Liver (tissue), 9 donors: ENCODE measurements around the gene SLC26A9. TPM values are rescaled to one million over a fixed set of nuclear protein-coding genes. Genes with fewer than 3 reads are reported as not detected.

Experiments used
- DNase-seq: peaks from one replicate; pipeline ENCODE4 v3.0.0-alpha.2; 2017; ENCODE audit warnings: low spot score
- H3K27ac ChIP-seq, 2 donors: one replicate each; pipeline ENCODE4 v1.7.0; 2013; ENCODE audit warnings: inconsistent platforms in 2 of 2, low read length in 2 of 2, control low read depth in 1 of 2, low read depth in 1 of 2, mild to moderate bottlenecking in 1 of 2
- H3K27me3 ChIP-seq, 4 donors: one replicate each; pipeline versions ENCODE4 v1.6.1 to v1.7.0; 2013; ENCODE audit warnings: low read length in 3 of 4, inconsistent platforms in 1 of 4, mild to moderate bottlenecking in 1 of 4, moderate library complexity in 1 of 4; ENCODE audit not compliant: control insufficient read depth in 4 of 4, insufficient read depth in 4 of 4
- H3K36me3 ChIP-seq, 4 donors: one replicate each; pipeline versions ENCODE4 v1.6.1 to v1.7.0; 2013; ENCODE audit warnings: low read length in 3 of 4, mild to moderate bottlenecking in 3 of 4, low read depth in 1 of 4, moderate library complexity in 1 of 4; ENCODE audit not compliant: control insufficient read depth in 4 of 4, insufficient read depth in 3 of 4
- H3K4me1 ChIP-seq, 4 donors: one replicate each; pipeline versions ENCODE4 v1.6.1 to v1.7.0; 2013; ENCODE audit warnings: low read length in 3 of 4, mild to moderate bottlenecking in 3 of 4, moderate library complexity in 1 of 4; ENCODE audit not compliant: control insufficient read depth in 4 of 4, insufficient read depth in 4 of 4
- H3K4me3 ChIP-seq, 3 donors: one replicate each; pipeline versions ENCODE4 v1.6.1 to v1.7.0; 2013; ENCODE audit warnings: low read length in 3 of 3, control low read depth in 1 of 3, low read depth in 1 of 3, mild to moderate bottlenecking in 1 of 3
- H3K9ac ChIP-seq, 2 donors: one replicate each; pipeline ENCODE4 v1.7.0; 2013; ENCODE audit warnings: low read length in 2 of 2, mild to moderate bottlenecking in 2 of 2, moderate library complexity in 2 of 2, control low read depth in 1 of 2, low read depth in 1 of 2
- H3K9me3 ChIP-seq, 4 donors: one replicate each; pipeline versions ENCODE4 v1.6.1 to v1.7.0; 2013; ENCODE audit warnings: low read length in 3 of 4; ENCODE audit not compliant: control insufficient read depth in 4 of 4
- EGR1 ChIP-seq, 2 donors: IDR thresholded peaks; 2 replicates each; pipeline ENCODE4 v1.6.1; 2016 to 2018; ENCODE audit warnings: antibody characterized with exemption in 2 of 2, low read depth in 2 of 2
- FOXA1 ChIP-seq: IDR thresholded peaks from 2 replicates; pipeline ENCODE4 v1.6.1; 2016; ENCODE audit warnings: antibody characterized with exemption
- FOXA2 ChIP-seq: IDR thresholded peaks from 2 replicates; pipeline ENCODE4 v1.6.1; 2016; ENCODE audit warnings: antibody characterized with exemption
- GABPA ChIP-seq, 2 donors: IDR thresholded peaks in 1 of 2; conservative IDR thresholded peaks in 1 of 2; 2 replicates each; pipeline ENCODE4 v1.6.1; 2016; ENCODE audit warnings: antibody characterized with exemption in 2 of 2, mild to moderate bottlenecking in 1 of 2, moderate library complexity in 1 of 2
- HNF4A ChIP-seq, 2 donors: conservative IDR thresholded peaks; 2 replicates each; pipeline ENCODE4 v1.6.1; 2016; ENCODE audit warnings: antibody characterized with exemption in 2 of 2, mild to moderate bottlenecking in 2 of 2
- HNF4G ChIP-seq: IDR thresholded peaks from 2 replicates; pipeline ENCODE4 v1.6.1; 2016; ENCODE audit warnings: antibody characterized with exemption
- JUND ChIP-seq, 2 donors: IDR thresholded peaks; 2 replicates each; pipeline ENCODE4 v1.6.1; 2016; ENCODE audit warnings: antibody characterized with exemption in 2 of 2
- NR2F2 ChIP-seq: IDR thresholded peaks from 2 replicates; pipeline ENCODE4 v1.6.1; 2016; ENCODE audit warnings: antibody characterized with exemption
- RAD21 ChIP-seq, 2 donors: IDR thresholded peaks; 2 replicates each; pipeline ENCODE4 v1.6.1; 2016; ENCODE audit warnings: antibody characterized with exemption in 2 of 2, mild to moderate bottlenecking in 2 of 2
- REST ChIP-seq: IDR thresholded peaks from 2 replicates; pipeline ENCODE4 v1.6.1; 2016; ENCODE audit warnings: antibody characterized with exemption, mild to moderate bottlenecking
- RXRA ChIP-seq, 2 donors: IDR thresholded peaks; 2 replicates each; pipeline ENCODE4 v1.6.1; 2017 to 2018; ENCODE audit warnings: antibody characterized with exemption in 2 of 2, mild to moderate bottlenecking in 1 of 2
- SP1 ChIP-seq: IDR thresholded peaks from 2 replicates; pipeline ENCODE4 v1.6.1; 2018; ENCODE audit warnings: antibody characterized with exemption, mild to moderate bottlenecking
- TAF1 ChIP-seq: conservative IDR thresholded peaks from 2 replicates; pipeline ENCODE4 v1.6.1; 2016; ENCODE audit warnings: antibody characterized with exemption, mild to moderate bottlenecking
- YY1 ChIP-seq: IDR thresholded peaks from 2 replicates; pipeline ENCODE4 v1.6.1; 2016; ENCODE audit warnings: antibody characterized with exemption, mild to moderate bottlenecking
- ZBTB33 ChIP-seq: IDR thresholded peaks from 2 replicates; pipeline ENCODE4 v1.6.1; 2016; ENCODE audit warnings: antibody characterized with exemption
- WGBS: extraction: QIAGEN DNeasy Blood & Tissue Kit; methylation state at CpG from one replicate; pipeline ENCODE4 v1.1.7; 2013; 5-methylcytosine and 5-hydroxymethylcytosine counted together
- polyA plus RNA-seq, 2 donors: library from polyadenylated mRNA; stranded (reverse) in 1 of 2; unstranded in 1 of 2; fragments of 200-250 nt in 1 of 2; fragments of >200 nt in 1 of 2; fragmentation: Nextera tagmentation in 1 of 2; extraction: Ambion mirVana in 1 of 2; gene quantifications; one replicate each; pipeline versions ENCODE4 v1.2.1 to v1.2.3, GENCODE V29; 2013 to 2015
- total RNA-seq, 2 donors: library from RNA; depleted of rRNA; stranded (reverse); fragments of >200 nt; gene quantifications; one replicate each; pipeline ENCODE4 v1.2.3, GENCODE V29; 2014
- TF ChIP-seq, protein P1 (sequence below): IDR thresholded peaks from 2 replicates; pipeline ENCODE4 v1.6.1; 2016; ENCODE audit warnings: antibody characterized with exemption
- TF ChIP-seq, protein P2 (sequence below): IDR thresholded peaks from 2 replicates; pipeline ENCODE4 v1.6.1; 2016; ENCODE audit warnings: antibody characterized with exemption
- TF ChIP-seq, protein P3 (sequence below): fragments of 150-350 bp; IDR thresholded peaks from 2 replicates; pipeline ENCODE4 v1.5.1; 2017; ENCODE audit warnings: improper control_type of control experiment, low read depth, low read length; ENCODE audit not compliant: missing input control
- donor health status: healthy.
- donor health status: healthy.
- donor health status: healthy.
- donor health status: healthy.
- donor health status: healthy.

SLC26A9 gene
- total and polyA plus RNA-seq, 4 donors: not detected

DNA sequence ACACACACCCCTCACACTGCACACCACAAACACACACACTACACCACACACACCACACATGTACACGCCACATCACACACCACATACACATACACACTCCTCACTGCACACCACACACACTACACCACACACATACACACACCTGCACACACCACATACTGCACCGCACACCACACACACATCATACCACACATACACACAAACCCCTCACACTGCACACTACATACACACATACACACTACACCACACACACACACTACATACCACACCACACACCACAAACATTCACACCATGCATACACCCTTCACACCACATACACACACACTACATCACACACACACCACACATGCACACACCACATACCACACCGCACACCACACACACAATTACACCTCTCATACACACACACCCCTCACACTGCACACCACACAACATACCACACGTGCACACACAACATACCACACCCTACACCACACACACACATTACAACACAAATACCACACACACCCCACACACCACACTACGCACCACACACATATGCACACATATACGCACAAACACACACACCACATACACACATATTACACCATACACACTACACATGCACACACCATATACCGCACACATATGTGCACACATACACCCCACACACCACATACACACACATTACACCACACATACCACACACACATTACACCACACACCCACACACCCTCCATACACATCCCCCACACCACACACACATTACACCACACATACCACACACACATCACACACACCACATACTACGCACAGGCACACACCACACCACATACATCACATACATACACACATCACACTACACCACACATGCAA lies 30.3 kb upstream of the SLC26A9 start (continued):
- TF ChIP-seq ZBTB33: no peak
- no peak for TF ChIP-seq HNF4A (conservative IDR thresholded peaks at IDR 0.05)
- TF ChIP-seq JUND (IDR thresholded peaks at IDR 0.05): no peak
- TF ChIP-seq EGR1 (IDR thresholded peaks at IDR 0.05; ENCODE audit: low read depth in 2 of 2): no peak
- TF ChIP-seq TAF1: no peak
- no peak for TF ChIP-seq HNF4G
- TF ChIP-seq, protein P1, sequence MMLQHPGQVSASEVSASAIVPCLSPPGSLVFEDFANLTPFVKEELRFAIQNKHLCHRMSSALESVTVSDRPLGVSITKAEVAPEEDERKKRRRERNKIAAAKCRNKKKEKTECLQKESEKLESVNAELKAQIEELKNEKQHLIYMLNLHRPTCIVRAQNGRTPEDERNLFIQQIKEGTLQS: no peak

DNA sequence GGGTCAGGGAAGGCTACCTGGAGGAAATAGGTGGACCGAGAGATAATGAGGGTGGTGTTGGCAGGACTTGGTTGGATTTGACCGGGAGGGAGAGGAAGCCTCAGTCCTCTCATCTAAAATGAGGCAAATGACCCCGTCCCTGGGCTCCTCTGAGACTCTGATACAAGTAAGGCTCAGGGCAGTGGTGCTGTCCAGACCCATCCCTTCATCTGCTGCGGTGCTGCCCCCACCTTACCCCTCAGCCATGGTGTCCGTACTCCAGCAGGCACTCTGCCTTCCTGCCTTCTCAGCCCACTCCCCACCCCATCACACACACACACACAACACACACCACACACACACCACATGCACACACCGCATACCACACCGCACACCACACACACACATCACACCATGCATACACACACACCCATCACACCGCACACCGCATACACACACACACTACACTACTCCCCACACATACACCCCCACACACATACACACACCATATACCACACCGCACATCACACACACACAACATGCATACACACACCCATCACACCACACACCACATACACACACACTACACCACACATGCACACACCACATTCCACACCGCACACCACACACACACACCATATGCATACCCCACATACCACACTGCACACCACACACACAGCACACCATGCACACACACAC lies 29.4 kb upstream of the SLC26A9 start:
- DNase-seq: no peak
- no peak overlapping the region for H3K9ac ChIP-seq

More for the DNA sequence above, 29.4 kb upstream of the SLC26A9 start:
- WGBS: 82% methylated on average over 11 of the region's 11 CpGs
- no peaks in the 10 kb centered on the region for H3K36me3 ChIP-seq
- H3K9me3 ChIP-seq: no peaks in the 10 kb centered on the region
- H3K27ac ChIP-seq: no peak overlapping the region
- no peaks in the 10 kb centered on the region for H3K27me3 ChIP-seq
- no peak for TF ChIP-seq HNF4G
- no peak for TF ChIP-seq HNF4A (conservative IDR thresholded peaks at IDR 0.05)
- no peak for TF ChIP-seq RAD21 (IDR thresholded peaks at IDR 0.05)
- no peak for TF ChIP-seq FOXA2
- no peak for TF ChIP-seq EGR1 (IDR thresholded peaks at IDR 0.05; ENCODE audit: low read depth in 2 of 2)
- no peak for TF ChIP-seq JUND (IDR thresholded peaks at IDR 0.05)
- no peak for TF ChIP-seq FOXA1
- TF ChIP-seq, protein P2, sequence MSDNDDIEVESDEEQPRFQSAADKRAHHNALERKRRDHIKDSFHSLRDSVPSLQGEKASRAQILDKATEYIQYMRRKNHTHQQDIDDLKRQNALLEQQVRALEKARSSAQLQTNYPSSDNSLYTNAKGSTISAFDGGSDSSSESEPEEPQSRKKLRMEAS: no peak
- no peak for TF ChIP-seq REST
- TF ChIP-seq, protein P3, sequence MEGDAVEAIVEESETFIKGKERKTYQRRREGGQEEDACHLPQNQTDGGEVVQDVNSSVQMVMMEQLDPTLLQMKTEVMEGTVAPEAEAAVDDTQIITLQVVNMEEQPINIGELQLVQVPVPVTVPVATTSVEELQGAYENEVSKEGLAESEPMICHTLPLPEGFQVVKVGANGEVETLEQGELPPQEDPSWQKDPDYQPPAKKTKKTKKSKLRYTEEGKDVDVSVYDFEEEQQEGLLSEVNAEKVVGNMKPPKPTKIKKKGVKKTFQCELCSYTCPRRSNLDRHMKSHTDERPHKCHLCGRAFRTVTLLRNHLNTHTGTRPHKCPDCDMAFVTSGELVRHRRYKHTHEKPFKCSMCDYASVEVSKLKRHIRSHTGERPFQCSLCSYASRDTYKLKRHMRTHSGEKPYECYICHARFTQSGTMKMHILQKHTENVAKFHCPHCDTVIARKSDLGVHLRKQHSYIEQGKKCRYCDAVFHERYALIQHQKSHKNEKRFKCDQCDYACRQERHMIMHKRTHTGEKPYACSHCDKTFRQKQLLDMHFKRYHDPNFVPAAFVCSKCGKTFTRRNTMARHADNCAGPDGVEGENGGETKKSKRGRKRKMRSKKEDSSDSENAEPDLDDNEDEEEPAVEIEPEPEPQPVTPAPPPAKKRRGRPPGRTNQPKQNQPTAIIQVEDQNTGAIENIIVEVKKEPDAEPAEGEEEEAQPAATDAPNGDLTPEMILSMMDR: no peak
- no peak for TF ChIP-seq RXRA (IDR thresholded peaks at IDR 0.05)
- no peak for TF ChIP-seq YY1
- TF ChIP-seq ZBTB33: no peak
- TF ChIP-seq SP1: no peak
- no peak for TF ChIP-seq GABPA (IDR thresholded peaks at IDR 0.05 in 1 of 2, conservative IDR thresholded peaks at IDR 0.05 in 1 of 2)
- no peak for TF ChIP-seq NR2F2
- TF ChIP-seq, protein P1: no peak
- TF ChIP-seq TAF1: no peak
- H3K4me3 ChIP-seq: no peak overlapping the region
- H3K4me1 ChIP-seq: no peaks in the 10 kb centered on the region
